NT2/D1 (cell line): ENCODE results near the gene AGXT.

Experiments
- DNase-seq: peaks from one replicate; pipeline ENCODE4 v3.0.0-alpha.2; 2011; ENCODE audit warnings: low read depth, low spot score
- H3K27me3 ChIP-seq: 2 replicates; pipeline ENCODE4 v1.6.0; 2011; ENCODE audit warnings: mild to moderate bottlenecking; ENCODE audit not compliant: insufficient read length, insufficient read depth
- H3K36me3 ChIP-seq: 2 replicates; pipeline ENCODE4 v1.6.1; 2011; ENCODE audit warnings: mild to moderate bottlenecking, low read length, mixed read lengths; ENCODE audit not compliant: insufficient read depth, insufficient read length
- H3K4me1 ChIP-seq: 2 replicates; pipeline ENCODE4 v1.5.1; 2011; ENCODE audit not compliant: insufficient read depth, insufficient read length
- H3K4me3 ChIP-seq: 2 replicates; pipeline ENCODE4 v1.5.1; 2011; ENCODE audit warnings: low read depth; ENCODE audit not compliant: insufficient read length
- H3K9ac ChIP-seq: 2 replicates; pipeline ENCODE4 v1.6.0; 2011; ENCODE audit warnings: low read depth; ENCODE audit not compliant: insufficient read length
- H3K9me3 ChIP-seq: 2 replicates; pipeline ENCODE4 v1.5.1; 2011; ENCODE audit warnings: mild to moderate bottlenecking, low read length; ENCODE audit not compliant: insufficient read depth
- SUZ12 ChIP-seq: IDR thresholded peaks from 2 replicates; pipeline ENCODE4 v1.6.1; 2011; ENCODE audit not compliant: insufficient read length, insufficient read depth; ENCODE audit errors: extremely low read depth
- YY1 ChIP-seq: IDR thresholded peaks from 2 replicates; pipeline ENCODE4 v1.6.1; 2011; ENCODE audit not compliant: insufficient read length, insufficient read depth
- ZNF274 ChIP-seq: IDR thresholded peaks from 2 replicates; pipeline ENCODE4 v1.6.1; 2011; ENCODE audit warnings: mild to moderate bottlenecking, low read depth, low read length

AGXT gene

DNA sequence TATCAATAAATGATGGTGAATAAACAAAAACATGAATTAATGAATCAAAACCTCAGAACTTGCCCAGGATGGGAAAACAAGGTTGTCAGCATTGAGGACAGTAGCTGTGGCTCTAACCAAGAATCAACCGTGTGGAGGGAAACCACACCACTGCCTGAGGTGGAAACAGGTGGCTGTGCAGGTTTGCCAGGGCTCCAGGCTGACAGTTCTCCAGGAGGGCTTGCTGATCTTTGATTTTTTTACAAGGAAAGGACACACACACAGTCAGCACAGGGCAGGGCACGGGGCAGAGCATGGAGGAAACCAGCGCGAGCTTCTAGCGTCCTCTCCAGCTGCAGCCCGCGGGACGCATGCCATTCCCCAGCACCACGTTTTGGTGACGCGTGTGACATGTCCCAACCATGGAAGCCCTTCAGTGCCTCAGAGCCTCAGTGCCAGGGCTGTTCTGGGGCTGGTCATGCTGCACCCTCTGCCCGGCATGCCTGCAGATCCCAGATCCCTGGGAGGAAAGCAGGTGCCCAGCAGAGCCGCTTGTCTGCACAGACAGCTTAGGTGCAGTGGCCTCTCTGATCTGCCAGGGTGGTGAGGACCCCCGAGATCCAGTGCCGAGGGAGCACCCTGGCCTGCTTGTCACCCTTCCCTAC lies 15.8 kb upstream of the AGXT start:
- Histone ChIP-seq H3K4me1 (peaks cover 9% of the 10 kb centered on the region), H3K4me3 (no peak overlapping the region), H3K36me3 (no peaks in the 10 kb centered on the region), H3K9me3 (peaks cover 10% of the 10 kb centered on the region; the same call in 1 of the 2 replicates), H3K27me3 (no peaks in the 10 kb centered on the region), H3K9ac (no peak overlapping the region)
- TF ChIP-seq ZNF274 (no peak), YY1 (no peak), SUZ12 (no peak)
- DNase-seq, result no peak

DNA sequence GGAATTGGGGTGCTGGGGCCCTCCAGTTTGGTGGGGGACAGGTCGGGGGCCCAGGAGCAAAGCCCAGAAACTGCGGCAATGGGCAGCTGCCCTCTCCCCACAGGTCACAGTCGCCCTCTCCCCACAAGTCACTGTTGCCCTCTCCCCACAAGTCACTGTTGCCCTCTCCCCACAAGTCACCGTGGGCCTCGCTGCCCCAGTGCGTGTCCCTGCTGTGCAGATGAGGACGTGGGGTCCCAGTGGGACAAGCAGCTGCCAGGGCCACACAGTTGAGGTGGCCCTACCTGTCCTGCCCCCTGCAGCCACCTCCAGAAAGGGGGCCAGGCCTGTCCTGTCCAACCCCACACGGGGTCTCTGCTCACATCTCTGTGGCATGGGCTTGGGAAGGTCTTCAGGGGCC lies 13.0 kb upstream of the AGXT start:
- peaks cover 9% of the 10 kb centered on the region for H3K4me1 ChIP-seq
- H3K4me3 ChIP-seq, result no peak overlapping the region
- TF ChIP-seq YY1 (no peak), ZNF274 (no peak)
- H3K9me3 ChIP-seq, result peaks cover 10% of the 10 kb centered on the region; the same call in 1 of the 2 replicates
- H3K36me3 ChIP-seq, result no peaks in the 10 kb centered on the region
- DNase-seq, result no peak
- no peak overlapping the region for H3K9ac ChIP-seq
- no peaks in the 10 kb centered on the region for H3K27me3 ChIP-seq

GRCh38 chr2:240856151-240856980 lies 12.3 kb upstream of the AGXT start:
- no peak overlapping the region for H3K9ac ChIP-seq
- peaks cover 10% of the 10 kb centered on the region; the same call in 1 of the 2 replicates for H3K9me3 ChIP-seq
- no peaks in the 10 kb centered on the region for H3K27me3 ChIP-seq
- H3K4me3 ChIP-seq, result no peak overlapping the region
- no peaks in the 10 kb centered on the region for H3K36me3 ChIP-seq
- no peak for TF ChIP-seq YY1
- TF ChIP-seq ZNF274, result no peak
- TF ChIP-seq SUZ12, result no peak
- H3K4me1 ChIP-seq, result peaks cover 4% of the 10 kb centered on the region
- no peak for DNase-seq

GRCh38 chr2:240857039-240858008 lies 11.3 kb upstream of the AGXT start:
- TF ChIP-seq ZNF274, result no peak
- no peak for TF ChIP-seq YY1
- TF ChIP-seq SUZ12, result no peak

GRCh38 chr2:240858321-240858720 lies 10.3 kb upstream of the AGXT start:
- Histone ChIP-seq H3K4me1 (peaks cover 4% of the 10 kb centered on the region), H3K27me3 (no peaks in the 10 kb centered on the region), H3K4me3 (no peak overlapping the region), H3K9ac (no peak overlapping the region), H3K36me3 (no peaks in the 10 kb centered on the region), H3K9me3 (peaks cover 10% of the 10 kb centered on the region; the same call in 1 of the 2 replicates)
- TF ChIP-seq YY1 (no peak), SUZ12 (no peak), ZNF274 (no peak)
- no peak for DNase-seq

More at GRCh38 chr2:240857039-240858008, 11.3 kb upstream of the AGXT start:
- Histone ChIP-seq H3K9ac (no peak overlapping the region), H3K27me3 (no peaks in the 10 kb centered on the region), H3K36me3 (no peaks in the 10 kb centered on the region), H3K9me3 (peaks cover 10% of the 10 kb centered on the region; the same call in 1 of the 2 replicates), H3K4me1 (peaks cover 4% of the 10 kb centered on the region), H3K4me3 (no peak overlapping the region)
- no peak for DNase-seq

- peaks cover 10% of the 10 kb centered on the region; the same call in 1 of the 2 replicates for H3K9me3 ChIP-seq
- no peak overlapping the region for H3K9ac ChIP-seq
- no peak for DNase-seq
These were observed 9.8 kb upstream of the AGXT start for GRCh38 chr2:240858871-240859270.

More at GRCh38 chr2:240858871-240859270, 9.8 kb upstream of the AGXT start:
- Histone ChIP-seq H3K4me3 (no peak overlapping the region), H3K36me3 (no peaks in the 10 kb centered on the region), H3K27me3 (no peaks in the 10 kb centered on the region), H3K4me1 (peaks cover 4% of the 10 kb centered on the region)
- TF ChIP-seq YY1, result no peak
- TF ChIP-seq SUZ12, result no peak
- no peak for TF ChIP-seq ZNF274
